Stromal cell of bone marrow (primary cell): Measurements from ENCODE around the gene C5orf15.
"Not testable (repeated sequence)": the region's sequence is repeated elsewhere in the genome, so short reads cannot be mapped to it uniquely, and the experiment has no call there.

ENCODE experiments used
- DNase-seq: peaks from one replicate; pipeline ENCODE4 v3.0.0-alpha.2; 2012; ENCODE audit warnings: low read depth

The C5orf15 gene

GRCh38 chr5:133937628-133938027 is 30.8 kb downstream of the C5orf15 start:
- not testable (repeated sequence) for DNase-seq

GRCh38 chr5:133936651-133937015 is 31.8 kb downstream of the C5orf15 start:
- DNase-seq, result no peak

GRCh38 chr5:133935991-133936650 is 32.3 kb downstream of the C5orf15 start:
- DNase-seq, result not testable (repeated sequence)

DNA sequence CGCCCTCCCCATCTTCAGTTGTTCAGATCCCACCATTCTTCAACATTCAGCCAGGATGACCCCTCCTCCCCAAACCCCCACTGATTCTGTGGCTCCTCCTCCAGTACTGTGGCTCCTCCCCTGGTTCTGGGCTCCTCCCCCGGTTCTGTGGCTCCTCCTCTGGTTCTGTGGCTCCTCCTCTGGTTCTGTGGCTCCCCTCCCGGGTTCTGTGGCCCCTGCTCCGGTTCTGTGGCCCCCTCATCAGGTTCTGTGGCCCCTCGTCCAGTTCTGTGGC is 32.8 kb downstream of the C5orf15 start:
- DNase-seq, result no peak

DNA sequence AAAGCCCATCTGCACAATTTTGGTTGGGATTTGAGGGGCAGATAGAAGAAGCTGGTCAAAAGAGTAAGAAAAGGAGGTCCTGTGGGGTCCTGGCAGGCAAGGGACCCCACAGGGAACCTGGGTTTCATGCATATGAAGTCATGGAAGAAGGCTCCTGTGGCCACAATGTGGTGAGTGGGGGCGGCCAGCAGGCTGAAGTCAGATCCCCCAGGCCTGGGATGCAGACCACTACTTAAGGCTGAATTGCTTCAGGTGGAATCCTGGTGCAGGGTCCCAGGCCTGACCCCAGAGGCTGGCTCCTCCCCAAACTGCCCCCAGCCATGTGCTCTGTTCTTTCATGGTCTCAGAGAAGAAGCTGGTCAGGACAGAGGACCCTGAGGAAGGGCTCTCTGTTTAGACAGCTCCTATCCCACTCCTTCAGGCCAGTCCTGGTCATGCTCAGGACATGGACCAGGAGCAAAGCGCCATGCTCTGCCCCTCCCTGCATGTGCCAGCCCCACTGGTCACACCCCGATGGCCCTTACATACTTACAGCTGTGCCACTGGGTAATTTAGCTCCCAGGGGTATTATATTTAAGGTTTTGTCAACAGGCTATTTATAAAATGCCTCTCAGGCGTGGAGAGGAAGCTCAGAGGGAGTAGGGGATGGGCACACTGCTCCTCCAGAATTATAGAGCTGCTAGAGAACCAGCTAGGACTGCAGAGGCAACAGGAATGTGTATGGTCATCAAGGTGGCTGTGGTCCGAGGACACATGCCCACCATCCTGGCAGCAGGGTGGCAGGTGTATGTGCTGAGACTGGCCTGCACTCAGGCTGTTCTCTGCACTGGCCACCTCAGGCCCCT is 33.4 kb downstream of the C5orf15 start:
- no peak for DNase-seq

- DNase-seq, result no peak
Observed at GRCh38 chr5:133934311-133934710, 34.1 kb downstream of the C5orf15 start.

- DNase-seq, result no peak
Observed at GRCh38 chr5:133933670-133934295, 34.6 kb downstream of the C5orf15 start.

DNA sequence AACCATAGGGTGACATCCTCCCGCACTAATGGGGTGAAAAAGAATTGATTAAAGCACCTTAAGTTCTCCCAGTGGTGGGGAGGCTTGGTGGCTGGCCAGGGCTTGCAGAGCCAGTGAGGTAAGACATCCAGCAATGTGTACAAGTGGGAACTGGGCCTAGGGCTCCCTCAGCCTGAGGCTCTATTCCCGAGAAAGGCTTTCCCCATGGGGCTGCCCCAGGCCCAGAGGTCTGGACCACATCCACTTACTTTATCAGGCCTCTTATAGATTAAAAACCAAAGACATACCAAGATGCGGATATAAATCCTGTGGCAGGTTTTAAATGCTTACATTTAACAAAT is 35.3 kb downstream of the C5orf15 start:
- DNase-seq, result no peak

DNA sequence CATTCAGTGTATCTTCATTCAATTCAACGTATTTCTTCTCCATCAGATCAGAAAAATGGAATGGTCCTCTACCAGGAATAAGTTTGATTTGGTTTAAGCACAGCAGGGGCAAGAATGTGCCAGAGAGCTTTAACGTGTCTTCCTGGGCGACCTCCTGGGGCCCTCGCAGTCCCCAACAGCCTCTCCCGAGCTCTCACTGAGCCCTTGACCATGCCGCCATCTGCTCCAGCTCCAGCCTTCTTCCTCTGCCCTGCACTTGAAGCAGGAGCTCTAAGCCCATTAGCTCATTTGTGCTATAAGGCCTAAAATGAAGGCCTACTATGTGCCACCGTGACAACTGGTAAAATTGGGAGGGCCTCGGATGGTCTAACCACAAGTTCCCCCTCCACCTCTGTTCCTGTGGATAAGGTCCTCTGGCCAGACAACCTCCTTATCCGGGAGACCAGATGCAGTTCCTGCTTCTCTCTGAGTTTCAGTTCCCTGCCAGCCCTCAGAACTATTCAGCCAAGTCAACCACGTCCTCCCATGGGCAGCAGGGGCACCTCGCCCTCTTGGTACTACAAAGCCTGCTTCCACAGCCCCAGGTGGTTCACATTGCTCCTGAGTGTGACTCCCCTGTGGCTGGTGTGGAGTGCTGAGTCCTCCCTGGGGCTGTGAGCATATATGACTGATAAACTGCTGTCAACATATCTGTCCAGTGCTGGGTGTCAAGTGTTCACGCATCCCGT is 35.8 kb downstream of the C5orf15 start:
- no peak for DNase-seq

GRCh38 chr5:133931546-133931945 is 36.9 kb downstream of the C5orf15 start:
- DNase-seq, result no peak

GRCh38 chr5:133930813-133931090 is 37.7 kb downstream of the C5orf15 start:
- DNase-seq, result no peak

- peak; percentile 72 for DNase-seq
Observed at GRCh38 chr5:133930061-133930812, 38.2 kb downstream of the C5orf15 start.

DNA sequence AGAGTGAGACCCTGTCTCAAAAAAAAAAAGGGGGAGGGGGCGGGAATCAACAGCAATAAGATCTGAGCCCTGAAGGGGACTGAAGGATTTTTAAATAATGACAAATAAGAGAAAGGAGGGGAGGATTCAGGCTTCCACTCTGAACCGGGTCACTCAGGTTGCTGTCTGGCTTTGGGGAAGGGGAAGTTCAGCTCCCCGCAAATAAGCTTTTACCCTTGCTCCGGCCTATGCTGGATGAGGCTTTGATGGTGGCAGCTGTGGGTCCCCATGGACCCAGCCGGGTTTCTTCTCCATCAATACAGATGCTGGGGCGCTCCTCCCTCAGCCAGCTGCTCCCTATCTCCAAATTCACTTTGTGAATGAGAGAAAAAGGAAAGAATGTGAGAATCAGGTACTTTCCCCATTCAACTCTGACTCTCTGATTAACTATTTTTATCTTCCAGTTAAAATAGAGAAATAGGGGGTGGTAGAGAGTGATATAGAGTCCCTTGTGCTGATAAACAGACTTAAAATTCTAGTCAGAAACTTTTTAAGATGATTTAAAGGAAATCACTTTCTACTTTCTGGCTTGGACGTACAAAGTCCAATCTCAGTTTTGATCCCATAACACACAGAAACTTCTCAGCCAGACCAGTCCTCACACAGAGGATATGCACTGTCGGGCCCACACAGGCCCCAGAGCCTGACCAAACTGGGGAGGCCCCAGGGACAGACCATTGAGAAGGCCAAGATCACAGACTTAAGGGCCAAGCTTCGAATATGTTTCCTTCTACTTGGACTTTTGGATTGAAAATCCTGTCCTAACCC is 39.6 kb downstream of the C5orf15 start:
- no peak for DNase-seq

GRCh38 chr5:133927300-133928180 is 40.9 kb downstream of the C5orf15 start:
- DNase-seq, result no peak

DNA sequence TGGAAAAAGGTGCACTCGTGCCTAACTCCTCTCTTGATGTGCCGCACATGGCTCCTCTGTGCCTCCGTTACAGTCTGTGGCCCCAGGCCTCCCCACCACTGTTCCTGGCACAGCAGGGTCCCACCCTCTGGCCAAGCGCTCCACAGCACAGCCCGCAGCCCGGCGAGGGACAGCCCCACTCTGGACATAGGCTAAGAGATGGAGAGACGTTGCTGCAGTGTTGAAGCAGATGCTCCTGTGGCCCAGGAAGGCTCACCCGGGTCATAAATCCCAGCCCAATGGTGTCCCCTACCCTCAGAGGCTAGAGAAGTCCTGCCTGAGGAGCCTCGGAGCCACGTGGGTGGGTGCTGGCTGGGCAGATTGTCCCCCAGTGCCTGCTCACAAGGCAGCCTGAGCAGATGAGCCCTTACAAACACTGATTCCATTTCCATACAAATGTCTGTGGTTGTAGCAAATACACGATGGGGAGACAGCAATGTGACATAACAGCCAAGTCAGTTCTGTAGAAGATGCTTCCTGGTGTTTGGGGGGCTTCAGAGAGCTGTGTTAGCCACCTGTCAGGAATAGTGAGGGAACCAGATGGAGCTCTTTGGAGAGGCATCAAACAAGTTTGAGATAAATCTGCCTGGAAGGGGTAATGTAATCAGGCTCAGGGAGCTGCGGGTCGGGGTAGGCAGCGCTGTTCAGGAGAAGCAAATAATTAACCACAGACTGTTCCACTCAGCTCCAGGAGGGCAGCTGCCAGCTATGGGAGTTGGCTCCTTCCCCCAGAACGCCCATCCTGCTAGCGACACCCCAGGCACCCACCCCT is 41.7 kb downstream of the C5orf15 start:
- DNase-seq, result no peak

DNA sequence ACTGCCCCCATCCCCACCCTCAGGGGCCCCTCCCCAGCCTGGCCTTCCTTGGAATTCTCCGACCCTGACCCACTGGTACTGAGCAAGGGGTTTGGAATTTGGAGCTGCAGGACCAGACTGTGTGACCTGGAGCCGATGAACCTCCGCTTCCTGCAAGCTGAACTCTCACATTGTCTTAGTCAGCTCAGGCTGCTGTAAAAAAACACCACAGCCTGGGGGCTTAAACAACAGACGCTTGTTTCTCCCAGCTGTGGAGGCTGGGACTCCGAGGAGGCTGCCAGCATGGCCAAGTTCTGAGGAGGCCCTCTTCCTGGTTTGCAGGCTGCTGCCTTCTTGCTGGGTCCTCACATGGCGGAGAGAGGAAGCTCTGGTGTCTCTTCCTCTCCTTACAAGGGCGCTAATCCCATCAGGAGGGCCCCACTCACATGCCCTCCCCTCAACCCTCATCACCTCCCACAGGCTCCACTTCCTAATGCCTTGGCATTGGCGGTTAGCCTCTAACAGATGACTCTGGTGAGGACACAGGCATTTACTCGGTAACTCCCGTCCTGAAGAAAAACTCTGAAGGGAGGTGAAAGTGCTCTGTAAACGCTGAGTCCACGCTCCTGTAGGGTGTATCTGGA is 42.4 kb downstream of the C5orf15 start:
- no peak for DNase-seq

GRCh38 chr5:133925269-133925668 is 43.2 kb downstream of the C5orf15 start:
- DNase-seq, result no peak

DNA sequence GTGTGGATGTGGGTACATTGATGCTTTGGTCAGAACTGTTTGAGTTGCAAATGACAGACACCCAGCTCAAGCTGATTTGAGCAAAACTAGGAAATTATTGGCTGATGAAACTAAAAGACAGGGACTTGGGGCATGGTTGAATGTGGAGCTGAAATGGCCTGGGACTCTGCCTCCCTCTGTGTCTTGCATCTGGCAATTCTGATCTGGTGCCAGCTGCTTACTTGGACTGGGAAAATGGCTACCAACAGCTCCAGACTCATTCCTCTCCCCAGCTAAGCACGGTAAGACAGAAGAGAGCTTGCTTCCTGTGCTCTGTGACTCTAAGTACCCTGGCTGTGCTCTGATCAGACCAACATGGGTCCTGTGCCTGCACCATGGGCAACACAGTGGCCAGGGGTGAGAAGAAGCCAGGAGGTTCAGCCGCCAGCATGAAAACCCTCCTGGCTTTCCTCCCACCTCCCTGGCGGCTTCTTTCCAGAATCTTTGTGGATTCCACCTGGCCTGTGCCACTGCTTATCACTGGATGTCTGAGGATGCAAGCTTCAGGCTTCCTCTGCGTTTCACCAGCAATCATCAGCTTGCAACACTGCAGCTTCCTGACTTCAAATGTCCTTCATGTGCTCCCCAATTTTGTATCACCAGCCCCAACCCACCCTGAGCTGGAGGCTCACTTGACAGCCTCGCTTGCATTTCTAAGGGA is 44.1 kb downstream of the C5orf15 start:
- no peak for DNase-seq

DNA sequence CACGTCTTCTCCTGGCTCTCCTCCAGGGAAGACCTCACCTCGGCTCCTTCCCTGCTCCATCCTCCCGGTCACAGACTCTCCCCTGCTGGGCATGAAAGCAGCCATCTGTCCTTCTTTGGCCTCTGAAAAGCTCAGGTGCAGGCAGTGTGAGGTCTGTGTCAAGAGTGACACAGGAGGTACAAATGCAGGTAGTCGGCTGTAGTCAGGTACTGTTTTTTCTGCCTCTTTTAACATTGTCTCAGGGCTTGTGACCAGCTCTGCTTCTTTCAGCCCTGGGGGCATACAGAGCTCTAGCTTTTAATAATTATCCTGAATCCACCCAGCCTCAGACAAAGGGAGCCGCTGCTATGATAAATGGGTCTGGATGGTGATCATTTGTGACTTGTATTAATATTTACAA is 46.4 kb downstream of the C5orf15 start:
- DNase-seq, result no peak
